GM12878 (cell line): ENCODE data around the gene YIF1A. TPM values are rescaled to one million over a fixed set of nuclear protein-coding genes. Genes with fewer than 3 reads are reported as not detected.
"Not testable (repeated sequence)": the region's sequence is repeated elsewhere in the genome, so short reads cannot be mapped to it uniquely, and the experiment has no call there.

Experiments used
- ATAC-seq: fragments of 200-7000 bp; cut with Tn5 transposase; 3 replicates; pipeline ENCODE4 v1.9.1; 2020; ENCODE audit warnings: mild to moderate bottlenecking, moderate library complexity
- BruUV-seq: library from RNA; stranded (reverse); fragments of 400-500 nt; replicated peaks from 2 replicates; lab custom pipeline; 2021; lab: Mats Ljungman, UMichigan
- CTCF ChIA-PET: fragments of 300-600 bp; sonication (Branson Sonifier 250); formaldehyde crosslinking; extraction: SDS; loops from one replicate; lab custom pipeline; 2021; ENCODE audit warnings: inconsistent platforms; lab: Yijun Ruan, JAX
- POLR2A ChIA-PET: fragments of 350-600 bp; formaldehyde crosslinking; extraction: SDS; loops from one replicate; lab custom pipeline; 2021; ENCODE audit warnings: inconsistent platforms; lab: Charles Lee
- RAD21 ChIA-PET: fragments of 300-600 bp; sonication (Branson Sonifier 250); formaldehyde crosslinking; loops from one replicate; lab custom pipeline; 2023; ENCODE audit warnings: antibody characterized with exemption; ENCODE audit not compliant: unreplicated experiment; lab: Charles Lee
- SMC1A ChIA-PET: fragments of 300-600 bp; sonication (Branson Sonifier 250); formaldehyde crosslinking; loops from one replicate; lab custom pipeline; 2023; ENCODE audit not compliant: unreplicated experiment, uncharacterized antibody; lab: Charles Lee
- DNase-seq: peaks from one replicate; pipeline ENCODE4 v3.0.0-alpha.2; 2011; ENCODE audit warnings: low read depth, low spot score
- FAIRE-seq: peaks from 3 replicates; lab custom pipeline; 2011; peaks lifted over from hg19 to GRCh38; lab: Jason Lieb, UNC
- H2AFZ ChIP-seq: 2 replicates; pipeline ENCODE4 v1.6.0; 2011; ENCODE audit warnings: low read depth, low read length, control low read depth; ENCODE audit not compliant: control insufficient read depth
- H3K27ac ChIP-seq: 2 replicates; pipeline ENCODE4 v1.5.1; 2011; ENCODE audit warnings: control low read depth; ENCODE audit not compliant: control insufficient read depth, insufficient read depth
- H3K27me3 ChIP-seq, 2 experiments: replicated peaks in 1 of 2; 2 replicates each; pipeline versions ENCODE4 v1.6.0 to v1.6.1; 2011; ENCODE audit warnings: low read length in 1 of 2; ENCODE audit not compliant: control insufficient read depth in 2 of 2, insufficient read depth in 2 of 2
- H3K36me3 ChIP-seq, 2 experiments: 2 replicates each; pipeline ENCODE4 v1.5.1; 2011; ENCODE audit warnings: low read length in 1 of 2; ENCODE audit not compliant: control insufficient read depth in 2 of 2, insufficient read depth in 2 of 2
- H3K4me1 ChIP-seq: 2 replicates; pipeline ENCODE4 v1.6.1; 2011; ENCODE audit warnings: mild to moderate bottlenecking, low read length, moderate library complexity, mixed read lengths; ENCODE audit not compliant: control insufficient read depth, insufficient read depth
- H3K4me2 ChIP-seq: 2 replicates; pipeline ENCODE4 v1.6.0; 2011; ENCODE audit warnings: control low read depth; ENCODE audit not compliant: control insufficient read depth, insufficient read depth
- H3K4me3 ChIP-seq: fragments of 200-600 bp; sonication (generic); 2 replicates; pipeline ENCODE4 v1.5.1; 2016
- H3K79me2 ChIP-seq: 2 replicates; pipeline ENCODE4 v1.6.0; 2011; ENCODE audit warnings: low read length; ENCODE audit not compliant: control insufficient read depth, insufficient read depth
- H3K9ac ChIP-seq: 2 replicates; pipeline ENCODE4 v1.8.0; 2011; ENCODE audit warnings: low read length, control low read depth, mixed read lengths; ENCODE audit not compliant: control insufficient read depth, insufficient read depth
- H3K9me3 ChIP-seq: replicated peaks from 3 replicates; pipeline ENCODE4 v1.5.1; 2011; ENCODE audit warnings: mild to moderate bottlenecking, low read length; ENCODE audit not compliant: control insufficient read depth, insufficient read depth
- H4K20me1 ChIP-seq: 2 replicates; pipeline ENCODE4 v1.6.0; 2011; ENCODE audit not compliant: control insufficient read depth, insufficient read depth
- ATF2 ChIP-seq: IDR thresholded peaks from 2 replicates; pipeline ENCODE4 v1.6.1; 2012; ENCODE audit warnings: low read length, inconsistent platforms
- BHLHE40 ChIP-seq, 2 experiments: fragments of 450-650 bp in 1 of 2; IDR thresholded peaks; 2 replicates each; pipeline ENCODE4 v1.6.1; 2011 to 2017; ENCODE audit warnings: low read depth in 2 of 2, borderline replicate concordance in 1 of 2, improper control_type of control experiment in 1 of 2, low read length in 1 of 2, mild to moderate bottlenecking in 1 of 2
- HCFC1 ChIP-seq: fragments of 150-350 bp; IDR thresholded peaks from 2 replicates; pipeline ENCODE4 v1.6.1; 2014; ENCODE audit warnings: low read length
- LARP7 ChIP-seq: fragments of 450-650 bp; IDR thresholded peaks from 2 replicates; pipeline ENCODE4 v1.6.1; 2017; ENCODE audit warnings: mild to moderate bottlenecking
- MAX ChIP-seq: IDR thresholded peaks from 2 replicates; pipeline ENCODE4 v1.6.1; 2012; ENCODE audit warnings: low read depth, low read length, improper control_type of control experiment
- PAX8 ChIP-seq: fragments of 450-650 bp; IDR thresholded peaks from 2 replicates; pipeline ENCODE4 v1.6.1; 2017; ENCODE audit warnings: mild to moderate bottlenecking, moderate library complexity
- RFX5 ChIP-seq: IDR thresholded peaks from 2 replicates; pipeline ENCODE4 v1.6.1; 2011; ENCODE audit warnings: low read depth, low read length, improper control_type of control experiment
- ZBTB33 ChIP-seq: fragments of 450-650 bp; IDR thresholded peaks from 2 replicates; pipeline ENCODE4 v1.6.1; 2017; ENCODE audit warnings: mild to moderate bottlenecking
- ZNF687 ChIP-seq: fragments of 450-650 bp; IDR thresholded peaks from 2 replicates; pipeline ENCODE4 v1.6.1; 2017; ENCODE audit warnings: mild to moderate bottlenecking, moderate library complexity
- ZZZ3 ChIP-seq: IDR thresholded peaks from 2 replicates; pipeline ENCODE4 v1.6.1; 2011; ENCODE audit warnings: low read depth; ENCODE audit not compliant: control insufficient read depth, insufficient read length
- WGBS: methylation state at CpG from one replicate; pipeline ENCODE4 v1.1.6; 2016; ENCODE audit warnings: low lambda C conversion rate; ENCODE audit not compliant: insufficient replicate concordance, insufficient coverage; ENCODE audit errors: missing lambda C conversion rate; 5-methylcytosine and 5-hydroxymethylcytosine counted together
- in situ Hi-C: fragments of 300-500 bp; cut with MboI; formaldehyde crosslinking; loops from 9 replicates; pipeline ENCODE4 v1.14.3; 2018; ENCODE audit warnings: mixed read lengths
- intact Hi-C: fragments of 100-400 bp; cut with micrococcal nuclease; formaldehyde crosslinking; loops from one replicate; pipeline ENCODE4 v1.14.2; 2022; ENCODE audit not compliant: unreplicated experiment
- polyA plus RNA-seq, 11 experiments: library from polyadenylated mRNA; depleted of rRNA in 4 of 11; unstranded in 6 of 11; stranded (reverse) in 5 of 11; fragments of >200 nt; fragmentation: Nextera tagmentation in 4 of 11; fragmentation: Illumina TruSeq in 1 of 11; extraction: Ambion mirVana in 4 of 11; extraction: Trizol in 1 of 11; gene quantifications; 1 replicate in 1 of 11; 2 replicates in 10 of 11; pipeline versions ENCODE4 v1.2.1 to v1.2.3, GENCODE V29; 2011 to 2016; ENCODE audit warnings: inconsistent platforms in 2 of 11, missing spikeins in 2 of 11, low read depth in 1 of 11
- total RNA-seq, 4 experiments: library from RNA; depleted of rRNA in 3 of 4; stranded (reverse); fragments of >200 nt in 3 of 4; fragmentation: Illumina TruSeq in 1 of 4; extraction: Trizol in 1 of 4; gene quantifications; 2 replicates each; pipeline versions ENCODE4 v1.2.1 to v1.2.3, GENCODE V29; 2013 to 2021

The YIF1A gene
- total and polyA plus RNA-seq, 10 of the 15 experiments (the other 5 are each of a cell fraction or from before 2014, with no cell fraction given): 6.6 to 128 (median 71.7) TPM

GRCh38 chr11:66258473-66258893, 30.5 kb downstream of the YIF1A start (continued):
- no peak for TF ChIP-seq MAX
- no peak for TF ChIP-seq ZBTB33
- no peak for TF ChIP-seq PAX8
- TF ChIP-seq BHLHE40 (IDR thresholded peaks at IDR 0.05; ENCODE audit: borderline replicate concordance in 1 of 2, low read depth in 2 of 2, low read length in 1 of 2): peak in 1 of 2 experiments; percentile 72; a peak in 1 of 4 replicates
- TF ChIP-seq ATF2: no peak
- no peak for TF ChIP-seq HCFC1
- TF ChIP-seq ZZZ3: no peak
- peak; percentile 72; the same call in 1 of the 2 replicates for TF ChIP-seq LARP7
- TF ChIP-seq RFX5: no peak
- no peak for TF ChIP-seq ZNF687

- FAIRE-seq, intact Hi-C loops, H3K4me2 ChIP-seq, H3K9ac ChIP-seq, in situ Hi-C loops, H3K4me3 ChIP-seq, H3K79me2 ChIP-seq, H4K20me1 ChIP-seq, H3K27me3 ChIP-seq, H3K4me1 ChIP-seq, H2AFZ ChIP-seq, BruUV-seq, RAD21 ChIA-PET, ATAC-seq, DNase-seq, H3K9me3 ChIP-seq, H3K27ac ChIP-seq: not testable (repeated sequence)
- 95% methylated on average over 6 of the region's 6 CpGs for WGBS
- POLR2A ChIA-PET: interaction anchor here (0.6 kb wide), 3 partner anchors 14 to 916 kb away, joined by 4 read pairs; no protein-coding TSS in a partner anchor
- SMC1A ChIA-PET: interaction anchor here (1.5 kb wide), 1 partner anchor 15 kb away, joined by 4 read pairs; no protein-coding TSS in a partner anchor
- peaks cover 0 to 13% of the 10 kb centered on the region in 2 experiments; a peak in 2 of 4 replicates for H3K36me3 ChIP-seq
- CTCF ChIA-PET: interaction anchor here (1.4 to 1.6 kb wide), 2 partner anchors 15 to 31 kb away, joined by 3 read pairs; no protein-coding TSS in a partner anchor
These were observed 35.9 kb downstream of the YIF1A start for GRCh38 chr11:66253081-66253480.
